BE2C (cell line): ENCODE data around the gene POU2F3.

Source experiments
- DNase-seq: peaks from one replicate; pipeline ENCODE4 v3.0.0-alpha.2; 2020
- H3K27me3 ChIP-seq: fragments of 250-450 bp; sonication (Bioruptor Pico); 2 replicates; pipeline ENCODE4 v1.5.1; 2020; ENCODE audit warnings: mild to moderate bottlenecking
- H3K36me3 ChIP-seq: fragments of 250-450 bp; sonication (Bioruptor Pico); 2 replicates; pipeline ENCODE4 v1.5.1; 2020; ENCODE audit warnings: mild to moderate bottlenecking
- H3K4me1 ChIP-seq: fragments of 250-450 bp; sonication (Bioruptor Pico); 2 replicates; pipeline ENCODE4 v1.5.1; 2020
- H3K4me3 ChIP-seq: 2 replicates; pipeline ENCODE4 v1.5.1; 2011; ENCODE audit warnings: low read depth, low read length
- H3K9me3 ChIP-seq: fragments of 250-450 bp; sonication (Bioruptor Pico); 2 replicates; pipeline ENCODE4 v1.5.1; 2020
- TF ChIP-seq, protein P1 (sequence below): IDR thresholded peaks from 2 replicates; pipeline ENCODE4 v1.5.1; 2012; ENCODE audit warnings: mild to moderate bottlenecking, low read depth, low read length

The POU2F3 gene

DNA sequence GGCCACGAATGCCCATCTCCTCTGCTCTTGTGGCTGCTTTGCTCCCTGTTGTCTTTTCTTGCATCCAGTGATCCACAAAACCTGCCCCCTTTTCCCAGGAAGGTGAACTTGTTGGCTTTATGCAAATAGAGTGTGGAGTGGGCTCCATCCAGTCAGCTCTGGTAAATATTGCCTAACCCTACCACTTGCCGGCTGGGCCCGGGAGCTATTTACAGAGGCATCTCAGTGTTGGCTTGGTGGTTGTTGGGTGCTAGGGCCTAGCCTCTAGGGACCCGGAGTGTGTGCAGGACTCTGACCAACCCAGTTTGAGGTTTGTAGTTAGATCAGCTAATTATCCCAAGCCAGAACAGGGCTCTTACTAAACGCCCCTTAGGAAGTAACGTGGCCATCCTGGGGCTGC is 44.3 kb downstream of the POU2F3 start:
- no peak overlapping the region for H3K4me3 ChIP-seq
- H3K36me3 ChIP-seq: no peaks in the 10 kb centered on the region
- H3K27me3 ChIP-seq: no peaks in the 10 kb centered on the region
- TF ChIP-seq, protein P1, sequence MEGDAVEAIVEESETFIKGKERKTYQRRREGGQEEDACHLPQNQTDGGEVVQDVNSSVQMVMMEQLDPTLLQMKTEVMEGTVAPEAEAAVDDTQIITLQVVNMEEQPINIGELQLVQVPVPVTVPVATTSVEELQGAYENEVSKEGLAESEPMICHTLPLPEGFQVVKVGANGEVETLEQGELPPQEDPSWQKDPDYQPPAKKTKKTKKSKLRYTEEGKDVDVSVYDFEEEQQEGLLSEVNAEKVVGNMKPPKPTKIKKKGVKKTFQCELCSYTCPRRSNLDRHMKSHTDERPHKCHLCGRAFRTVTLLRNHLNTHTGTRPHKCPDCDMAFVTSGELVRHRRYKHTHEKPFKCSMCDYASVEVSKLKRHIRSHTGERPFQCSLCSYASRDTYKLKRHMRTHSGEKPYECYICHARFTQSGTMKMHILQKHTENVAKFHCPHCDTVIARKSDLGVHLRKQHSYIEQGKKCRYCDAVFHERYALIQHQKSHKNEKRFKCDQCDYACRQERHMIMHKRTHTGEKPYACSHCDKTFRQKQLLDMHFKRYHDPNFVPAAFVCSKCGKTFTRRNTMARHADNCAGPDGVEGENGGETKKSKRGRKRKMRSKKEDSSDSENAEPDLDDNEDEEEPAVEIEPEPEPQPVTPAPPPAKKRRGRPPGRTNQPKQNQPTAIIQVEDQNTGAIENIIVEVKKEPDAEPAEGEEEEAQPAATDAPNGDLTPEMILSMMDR: no peak
- no peaks in the 10 kb centered on the region for H3K9me3 ChIP-seq
- no peak for DNase-seq
- H3K4me1 ChIP-seq: peaks cover 18% of the 10 kb centered on the region

DNA sequence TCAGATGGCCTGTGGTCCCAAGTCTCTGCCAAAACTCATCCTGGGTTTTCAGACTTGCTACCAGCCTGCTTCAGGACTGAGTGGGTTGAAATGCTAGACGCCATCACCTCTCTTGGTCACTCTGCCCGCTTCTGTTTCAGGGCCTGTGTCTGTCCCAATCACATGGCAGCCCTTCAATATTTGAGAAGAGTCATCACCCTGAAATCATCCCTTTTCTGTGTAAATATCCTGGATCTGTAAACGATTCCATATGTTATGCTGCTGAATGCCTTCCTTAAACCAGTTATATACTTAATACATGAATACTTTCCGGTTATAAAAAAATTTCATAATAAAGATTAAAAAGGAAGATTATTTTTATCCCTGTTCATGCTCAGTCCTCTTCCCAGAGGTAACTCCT is 45.3 kb downstream of the POU2F3 start:
- Histone ChIP-seq H3K36me3 (no peaks in the 10 kb centered on the region), H3K27me3 (no peaks in the 10 kb centered on the region), H3K4me3 (no peak overlapping the region), H3K4me1 (peaks cover 14% of the 10 kb centered on the region), H3K9me3 (no peaks in the 10 kb centered on the region)
- TF ChIP-seq, protein P1: no peak
- DNase-seq: no peak

DNA sequence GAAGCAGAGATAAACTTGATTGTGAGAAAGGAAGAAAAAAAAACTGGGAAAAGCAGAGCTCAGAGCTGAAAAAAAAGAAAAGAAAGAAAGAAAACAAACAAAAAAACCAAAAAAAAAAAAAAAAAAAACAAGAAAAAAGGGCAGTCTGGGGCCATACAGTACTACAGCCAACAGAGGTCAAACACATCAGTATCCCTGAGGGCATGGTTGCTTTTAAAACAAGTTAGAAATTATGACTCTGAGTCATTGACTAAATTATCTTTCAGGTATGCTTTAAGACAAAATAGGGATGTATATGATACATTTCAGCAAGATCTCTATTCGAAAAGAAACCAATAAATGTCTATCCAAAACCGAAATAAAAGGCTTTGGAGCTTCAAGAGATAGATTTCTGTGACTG is 48.1 kb downstream of the POU2F3 start:
- H3K27me3 ChIP-seq: peaks cover 6% of the 10 kb centered on the region
- H3K9me3 ChIP-seq: no peaks in the 10 kb centered on the region
- H3K36me3 ChIP-seq: no peaks in the 10 kb centered on the region
- H3K4me3 ChIP-seq: no peak overlapping the region
- TF ChIP-seq, protein P1: no peak
- DNase-seq: no peak
- H3K4me1 ChIP-seq: no peaks in the 10 kb centered on the region; the same call in 1 of the 2 replicates

DNA sequence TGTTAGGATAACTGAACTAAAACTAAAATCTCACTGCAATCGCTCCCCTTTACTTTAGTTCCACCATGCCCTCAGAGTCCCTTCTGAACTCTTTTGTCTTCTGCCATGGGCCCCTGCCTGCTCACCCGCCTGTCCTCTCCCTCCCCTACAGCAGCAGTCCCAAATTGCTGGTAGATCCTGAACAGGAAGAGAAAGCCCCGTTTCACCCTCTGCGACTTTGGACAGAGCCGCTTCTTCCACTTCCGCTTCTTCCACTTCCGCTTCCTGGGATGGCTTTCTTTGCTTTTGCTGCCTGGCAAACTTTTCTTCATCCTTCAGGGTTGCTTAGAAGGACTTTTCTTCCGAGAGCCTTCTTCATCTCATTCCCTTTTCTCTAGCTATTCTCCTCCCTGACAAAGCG is 49.5 kb downstream of the POU2F3 start:
- peaks cover 7% of the 10 kb centered on the region for H3K4me1 ChIP-seq
- no peaks in the 10 kb centered on the region for H3K36me3 ChIP-seq
- TF ChIP-seq, protein P1: no peak
- H3K27me3 ChIP-seq: peaks cover 18% of the 10 kb centered on the region
- DNase-seq: no peak
- no peaks in the 10 kb centered on the region for H3K9me3 ChIP-seq
- H3K4me3 ChIP-seq: no peak overlapping the region

DNA sequence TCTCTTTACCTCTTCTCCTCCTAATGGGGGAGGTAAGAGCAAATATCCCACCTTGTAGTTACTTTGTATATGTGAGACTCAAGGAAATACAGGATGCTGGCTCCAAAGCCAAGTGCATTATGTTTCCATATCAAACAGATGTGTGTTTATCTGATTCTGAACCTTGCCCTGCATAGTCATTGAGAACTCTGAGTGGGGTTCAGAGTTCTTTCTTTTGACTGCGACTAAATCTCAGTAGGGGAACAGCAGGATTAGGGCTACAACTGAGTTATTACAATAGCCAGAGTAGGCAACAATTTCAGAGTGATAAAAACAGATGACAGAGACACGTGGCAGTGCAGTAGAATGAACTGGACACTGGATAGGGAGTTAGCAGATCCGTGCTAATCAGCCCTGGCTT is 51.0 kb downstream of the POU2F3 start:
- H3K4me1 ChIP-seq: peaks cover 14% of the 10 kb centered on the region
- no peaks in the 10 kb centered on the region for H3K9me3 ChIP-seq
- H3K4me3 ChIP-seq: no peak overlapping the region
- no peaks in the 10 kb centered on the region for H3K36me3 ChIP-seq
- DNase-seq: no peak
- H3K27me3 ChIP-seq: peaks cover 20% of the 10 kb centered on the region
- TF ChIP-seq, protein P1: no peak

DNA sequence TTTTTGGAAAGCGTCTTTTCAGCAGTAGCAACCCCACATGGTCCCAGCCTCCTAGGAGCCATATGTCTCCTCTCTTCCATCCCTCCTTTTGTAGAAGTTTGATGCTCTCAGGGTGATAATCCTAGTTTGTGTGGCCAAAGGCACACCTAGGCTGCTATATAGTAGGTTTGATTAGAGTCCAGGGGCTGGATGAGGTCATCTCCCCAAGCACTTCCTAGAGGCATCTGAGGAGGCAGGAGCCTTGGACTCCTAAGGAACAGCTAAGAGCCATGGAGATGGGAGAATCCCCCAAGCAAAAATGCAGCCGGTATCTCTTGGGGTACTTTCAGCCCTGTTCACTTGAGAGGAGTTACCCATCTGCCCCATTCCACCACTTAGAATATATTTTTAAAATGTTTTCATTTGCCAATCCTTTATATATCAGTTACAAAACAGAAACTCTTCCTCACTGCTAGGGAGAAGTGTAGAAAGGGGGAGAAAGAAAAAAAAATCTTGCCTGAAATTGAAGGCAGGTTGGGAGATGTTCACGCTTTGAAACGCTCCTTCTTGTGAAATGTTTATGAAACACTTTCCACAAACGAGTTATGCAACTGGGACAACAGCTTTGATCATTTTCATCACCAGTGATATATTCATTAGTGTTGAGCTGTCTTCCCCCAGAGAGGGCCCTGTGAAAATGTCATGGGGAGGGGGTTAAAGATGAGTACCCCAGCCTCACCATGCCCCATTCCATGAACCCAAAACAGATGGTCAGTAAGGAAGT is 53.3 kb downstream of the POU2F3 start:
- Histone ChIP-seq H3K4me1 (peaks cover 14% of the 10 kb centered on the region), H3K9me3 (no peaks in the 10 kb centered on the region), H3K27me3 (peaks cover 20% of the 10 kb centered on the region), H3K4me3 (no peak overlapping the region), H3K36me3 (no peaks in the 10 kb centered on the region)
- TF ChIP-seq, protein P1: no peak
- DNase-seq: no peak
